ENCODE results near the gene SYNGR3.

DNA sequence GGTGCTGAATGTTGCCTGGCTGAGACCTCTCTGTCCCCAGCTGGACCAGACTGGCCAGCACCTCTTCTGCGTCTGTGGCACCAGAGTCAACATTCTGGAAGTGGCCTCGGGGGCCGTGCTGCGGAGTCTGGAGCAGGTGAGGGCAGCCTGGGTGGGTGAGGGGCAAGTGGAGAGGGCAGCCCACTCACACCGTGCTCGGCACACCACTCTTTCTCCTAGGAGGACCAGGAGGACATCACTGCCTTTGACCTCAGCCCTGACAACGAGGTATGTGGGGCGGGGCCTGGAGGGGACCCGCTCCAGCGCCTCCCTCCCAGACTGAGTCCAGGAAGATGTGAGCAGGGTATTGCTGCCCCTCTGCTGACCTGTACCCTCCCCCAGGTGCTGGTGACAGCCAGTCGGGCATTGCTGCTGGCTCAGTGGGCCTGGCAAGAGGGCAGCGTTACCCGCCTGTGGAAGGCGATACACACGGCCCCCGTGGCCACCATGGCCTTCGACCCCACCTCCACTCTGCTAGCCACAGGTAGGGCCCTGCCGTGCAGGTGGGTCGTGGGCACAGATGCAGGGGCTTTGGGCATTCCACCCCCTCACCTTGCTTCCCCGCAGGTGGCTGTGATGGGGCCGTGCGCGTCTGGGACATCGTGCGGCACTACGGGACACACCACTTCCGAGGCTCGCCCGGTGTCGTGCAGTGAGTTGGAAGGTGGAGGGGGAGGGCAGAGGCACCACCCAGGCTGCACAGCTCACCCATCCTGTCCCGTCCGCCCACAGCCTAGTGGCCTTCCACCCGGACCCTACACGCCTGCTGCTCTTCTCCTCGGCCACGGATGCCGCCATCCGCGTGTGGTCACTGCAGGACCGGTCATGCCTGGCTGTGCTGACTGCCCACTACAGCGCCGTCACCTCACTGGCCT is 15.4 kb upstream of the SYNGR3 start:
- no peak for TF ChIP-seq POLR2A (IDR thresholded peaks at IDR 0.05)
- TF ChIP-seq, protein P1, sequence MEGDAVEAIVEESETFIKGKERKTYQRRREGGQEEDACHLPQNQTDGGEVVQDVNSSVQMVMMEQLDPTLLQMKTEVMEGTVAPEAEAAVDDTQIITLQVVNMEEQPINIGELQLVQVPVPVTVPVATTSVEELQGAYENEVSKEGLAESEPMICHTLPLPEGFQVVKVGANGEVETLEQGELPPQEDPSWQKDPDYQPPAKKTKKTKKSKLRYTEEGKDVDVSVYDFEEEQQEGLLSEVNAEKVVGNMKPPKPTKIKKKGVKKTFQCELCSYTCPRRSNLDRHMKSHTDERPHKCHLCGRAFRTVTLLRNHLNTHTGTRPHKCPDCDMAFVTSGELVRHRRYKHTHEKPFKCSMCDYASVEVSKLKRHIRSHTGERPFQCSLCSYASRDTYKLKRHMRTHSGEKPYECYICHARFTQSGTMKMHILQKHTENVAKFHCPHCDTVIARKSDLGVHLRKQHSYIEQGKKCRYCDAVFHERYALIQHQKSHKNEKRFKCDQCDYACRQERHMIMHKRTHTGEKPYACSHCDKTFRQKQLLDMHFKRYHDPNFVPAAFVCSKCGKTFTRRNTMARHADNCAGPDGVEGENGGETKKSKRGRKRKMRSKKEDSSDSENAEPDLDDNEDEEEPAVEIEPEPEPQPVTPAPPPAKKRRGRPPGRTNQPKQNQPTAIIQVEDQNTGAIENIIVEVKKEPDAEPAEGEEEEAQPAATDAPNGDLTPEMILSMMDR (IDR thresholded peaks at IDR 0.05 in 4 of 5, conservative IDR thresholded peaks at IDR 0.05 in 1 of 5), result no peak
